ENCODE results near the gene VARS2.
"Not testable (repeated sequence)": the region's sequence is repeated elsewhere in the genome, so short reads cannot be mapped to it uniquely, and the experiment has no call there.

VARS2 gene

GRCh38 chr6:30962716-30963115, 48.7 kb downstream of the VARS2 start:
- DNase-seq (ENCODE audit: low read depth in 3 of 3): no peak

GRCh38 chr6:30963641-30964040, 49.6 kb downstream of the VARS2 start:
- DNase-seq (ENCODE audit: low read depth in 3 of 3): no peak

GRCh38 chr6:30964075-30964474, 50.0 kb downstream of the VARS2 start:
- no peak for DNase-seq (ENCODE audit: low read depth in 3 of 3)

GRCh38 chr6:30965140-30965601, 51.1 kb downstream of the VARS2 start:
- DNase-seq (ENCODE audit: low read depth in 3 of 3): no peak

DNA sequence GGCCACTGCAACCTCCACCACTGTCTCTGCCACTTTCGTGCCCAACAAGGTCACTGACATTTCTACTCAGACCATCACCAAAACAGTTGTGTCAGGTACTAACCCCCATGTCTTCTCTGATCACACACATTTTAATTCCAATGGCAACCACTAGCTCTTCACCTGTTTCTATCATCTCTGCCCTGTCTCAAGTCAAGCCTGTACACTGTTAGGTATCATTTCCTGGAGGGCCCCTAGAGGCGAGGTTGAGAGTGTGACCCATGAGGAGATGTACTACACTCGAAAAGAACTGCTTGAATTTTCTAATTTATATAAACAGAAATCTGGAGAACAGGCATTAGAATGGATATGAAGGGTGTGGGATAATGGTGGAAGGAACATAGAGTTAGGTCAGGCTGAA, 52.1 kb downstream of the VARS2 start:
- DNase-seq (ENCODE audit: low read depth in 3 of 3): no peak

DNA sequence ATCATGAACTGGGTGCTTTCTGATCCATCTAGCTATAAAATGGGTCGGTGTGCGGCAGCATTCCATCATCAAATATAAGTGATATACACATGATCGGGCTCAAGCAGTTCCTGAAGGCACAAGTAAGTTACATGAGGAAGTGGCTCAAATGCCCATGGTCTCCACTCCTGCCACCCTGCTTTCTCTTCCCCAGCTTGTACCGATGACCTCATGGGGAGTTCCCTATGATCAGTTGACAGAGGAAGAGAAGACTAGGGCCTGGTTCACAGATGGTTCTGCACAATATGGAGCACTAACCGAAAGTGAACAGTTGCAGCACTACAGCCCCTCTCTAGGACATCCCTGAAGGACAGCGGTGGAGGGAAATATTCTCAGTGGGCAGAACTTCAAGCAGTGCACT, 55.1 kb downstream of the VARS2 start:
- not testable (repeated sequence) for DNase-seq (ENCODE audit: low read depth in 3 of 3)

GRCh38 chr6:30970946-30971345, 56.9 kb downstream of the VARS2 start:
- DNase-seq (ENCODE audit: low read depth in 3 of 3): no peak

DNA sequence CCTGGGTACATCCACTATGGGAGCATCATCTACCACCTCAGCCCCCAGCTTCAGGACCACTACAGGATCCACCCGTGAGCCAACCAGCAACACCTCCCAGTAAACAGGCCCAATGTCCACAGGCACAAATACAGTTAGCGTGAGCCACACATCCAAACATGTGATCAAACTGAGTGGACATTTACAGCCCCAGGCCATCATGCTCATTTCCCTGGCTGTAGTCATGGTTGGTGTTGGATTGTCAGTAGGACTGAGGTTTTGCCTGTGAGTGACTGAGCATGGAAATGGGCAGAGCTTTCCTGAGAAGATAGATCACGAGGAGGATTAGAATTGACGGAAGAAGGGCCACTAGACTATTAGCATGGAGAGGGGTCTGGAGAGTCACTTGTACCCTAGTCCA, 58.8 kb downstream of the VARS2 start:
- DNase-seq (ENCODE audit: low read depth in 3 of 3): no peak

DNA sequence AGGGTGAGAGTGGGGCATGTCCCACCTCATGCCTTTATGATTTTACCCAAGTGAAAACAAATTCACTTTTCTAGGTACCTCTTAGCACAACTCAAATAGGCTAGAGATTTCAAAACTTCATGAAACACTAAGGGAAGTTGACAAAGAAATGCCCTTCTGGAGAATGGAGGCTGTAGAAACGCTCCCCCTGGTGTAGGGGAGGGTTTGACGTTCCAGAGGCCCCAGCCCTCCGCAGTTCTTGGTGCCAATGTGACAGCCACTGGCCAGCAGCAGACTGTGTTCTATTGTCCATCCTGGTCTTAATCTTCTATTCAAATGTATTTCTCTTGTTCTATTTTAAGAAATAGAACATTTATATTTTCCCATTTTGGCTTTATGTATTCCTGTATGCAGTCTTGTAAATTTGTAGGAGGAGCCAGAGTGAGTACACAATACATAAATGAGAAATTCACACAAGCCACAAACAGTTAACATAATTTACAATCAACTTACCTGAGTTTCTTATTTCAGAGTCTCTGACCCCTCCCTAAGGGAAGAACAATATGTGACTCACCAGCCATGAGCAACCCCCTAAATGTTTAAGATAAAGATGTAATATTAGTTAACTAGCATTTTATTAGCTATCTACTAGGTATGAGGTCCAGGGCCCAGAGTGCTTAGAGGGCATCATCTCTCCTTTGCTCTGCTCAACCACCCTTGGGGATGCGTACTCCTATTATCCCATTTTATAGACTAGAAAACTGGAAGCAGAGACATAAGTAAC, 60.6 kb downstream of the VARS2 start:
- DNase-seq (ENCODE audit: low read depth in 3 of 3): no peak
